ENCODE results near the gene DGKH.

DNA sequence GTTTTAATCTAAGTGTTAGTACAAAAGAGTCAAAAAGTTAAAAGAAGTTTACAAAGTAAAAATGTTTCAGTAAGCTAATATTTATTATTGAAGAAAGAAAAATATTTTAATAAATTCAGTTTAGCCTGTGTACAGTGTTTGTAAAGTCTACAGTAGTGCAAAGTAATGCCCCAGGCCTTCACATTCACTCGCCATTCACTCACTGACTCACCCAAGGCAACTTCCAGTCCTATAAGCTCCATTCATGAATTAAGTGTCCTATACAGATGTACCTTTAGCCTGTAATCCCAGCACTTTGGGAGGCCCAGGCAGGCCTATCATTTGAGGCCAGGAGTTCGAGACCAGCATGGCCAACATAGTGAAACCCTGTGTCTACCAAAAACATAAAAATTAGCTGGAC, 199.4 kb downstream of the DGKH start:
- TF ChIP-seq, protein P1, sequence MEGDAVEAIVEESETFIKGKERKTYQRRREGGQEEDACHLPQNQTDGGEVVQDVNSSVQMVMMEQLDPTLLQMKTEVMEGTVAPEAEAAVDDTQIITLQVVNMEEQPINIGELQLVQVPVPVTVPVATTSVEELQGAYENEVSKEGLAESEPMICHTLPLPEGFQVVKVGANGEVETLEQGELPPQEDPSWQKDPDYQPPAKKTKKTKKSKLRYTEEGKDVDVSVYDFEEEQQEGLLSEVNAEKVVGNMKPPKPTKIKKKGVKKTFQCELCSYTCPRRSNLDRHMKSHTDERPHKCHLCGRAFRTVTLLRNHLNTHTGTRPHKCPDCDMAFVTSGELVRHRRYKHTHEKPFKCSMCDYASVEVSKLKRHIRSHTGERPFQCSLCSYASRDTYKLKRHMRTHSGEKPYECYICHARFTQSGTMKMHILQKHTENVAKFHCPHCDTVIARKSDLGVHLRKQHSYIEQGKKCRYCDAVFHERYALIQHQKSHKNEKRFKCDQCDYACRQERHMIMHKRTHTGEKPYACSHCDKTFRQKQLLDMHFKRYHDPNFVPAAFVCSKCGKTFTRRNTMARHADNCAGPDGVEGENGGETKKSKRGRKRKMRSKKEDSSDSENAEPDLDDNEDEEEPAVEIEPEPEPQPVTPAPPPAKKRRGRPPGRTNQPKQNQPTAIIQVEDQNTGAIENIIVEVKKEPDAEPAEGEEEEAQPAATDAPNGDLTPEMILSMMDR (conservative IDR thresholded peaks at IDR 0.05; ENCODE audit: low read length), result no peak
- TF ChIP-seq EZH2phosphoT487 (IDR thresholded peaks at IDR 0.05; ENCODE audit: borderline replicate concordance), result no peak
